GM18951 (cell line): ENCODE results near the gene KCNG4.

Experiments
- POLR2A ChIP-seq: IDR thresholded peaks from 4 replicates; pipeline ENCODE4 v1.6.1; 2011; ENCODE audit warnings: mild to moderate bottlenecking; ENCODE audit not compliant: insufficient read length, insufficient read depth; ENCODE audit errors: extremely low read depth
- in situ Hi-C: fragments of 300-500 bp; cut with MboI; formaldehyde crosslinking; loops from one replicate; pipeline ENCODE4 v1.12.0; 2022; ENCODE audit warnings: low sequenced_read_pairs, mixed read lengths, inconsistent platforms; ENCODE audit not compliant: unreplicated experiment

Gene KCNG4

DNA sequence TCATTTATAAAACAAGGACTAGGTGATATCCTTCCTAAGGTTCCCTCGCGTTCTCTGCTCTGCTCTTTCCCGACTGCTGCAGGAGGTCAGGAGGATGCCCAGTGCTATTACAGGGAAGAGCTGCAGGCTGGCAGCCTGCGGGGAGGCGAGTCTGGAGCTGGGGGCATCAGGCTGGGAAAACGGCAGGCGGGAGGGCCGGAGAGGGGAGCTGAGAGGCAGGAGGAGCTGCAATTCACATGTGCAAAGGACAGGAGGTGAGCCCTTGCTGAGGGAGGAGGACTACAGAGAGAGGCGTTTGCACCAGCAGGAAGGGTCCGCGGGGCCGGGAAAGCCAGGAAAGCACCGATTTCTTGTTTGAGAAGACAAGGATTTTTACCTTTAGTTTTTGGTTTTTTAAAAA lies 40.7 kb downstream of the KCNG4 start:
- in situ Hi-C loops = loop anchor here (25.0 kb wide), 1 partner anchor 237 kb away; the partner anchor contains the start of genes NECAB2 and OSGIN1
- no peak for TF ChIP-seq POLR2A

DNA sequence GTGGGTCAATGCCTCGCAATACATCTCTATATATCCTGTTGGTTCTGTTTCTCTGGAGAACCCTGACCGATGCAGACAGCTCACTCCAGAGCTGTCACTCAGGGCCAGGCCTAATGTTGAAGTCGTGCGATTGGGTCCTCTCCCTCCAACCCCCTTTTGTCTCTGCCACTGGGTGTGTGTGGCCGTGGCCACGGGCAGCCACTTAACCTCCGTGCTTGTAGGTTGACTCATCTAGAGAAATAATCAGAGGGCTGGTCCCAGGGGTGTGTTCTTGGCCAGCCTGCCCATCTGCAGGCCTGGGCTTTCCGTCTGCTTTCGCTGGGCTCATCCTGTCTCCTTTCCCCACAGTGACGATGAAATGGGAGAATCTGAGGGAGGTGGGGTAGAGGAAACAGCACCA lies 41.4 kb downstream of the KCNG4 start:
- no peak for TF ChIP-seq POLR2A
- in situ Hi-C loops = loop anchor here (25.0 kb wide), 1 partner anchor 236 kb away; the partner anchor contains the start of genes NECAB2 and OSGIN1

DNA sequence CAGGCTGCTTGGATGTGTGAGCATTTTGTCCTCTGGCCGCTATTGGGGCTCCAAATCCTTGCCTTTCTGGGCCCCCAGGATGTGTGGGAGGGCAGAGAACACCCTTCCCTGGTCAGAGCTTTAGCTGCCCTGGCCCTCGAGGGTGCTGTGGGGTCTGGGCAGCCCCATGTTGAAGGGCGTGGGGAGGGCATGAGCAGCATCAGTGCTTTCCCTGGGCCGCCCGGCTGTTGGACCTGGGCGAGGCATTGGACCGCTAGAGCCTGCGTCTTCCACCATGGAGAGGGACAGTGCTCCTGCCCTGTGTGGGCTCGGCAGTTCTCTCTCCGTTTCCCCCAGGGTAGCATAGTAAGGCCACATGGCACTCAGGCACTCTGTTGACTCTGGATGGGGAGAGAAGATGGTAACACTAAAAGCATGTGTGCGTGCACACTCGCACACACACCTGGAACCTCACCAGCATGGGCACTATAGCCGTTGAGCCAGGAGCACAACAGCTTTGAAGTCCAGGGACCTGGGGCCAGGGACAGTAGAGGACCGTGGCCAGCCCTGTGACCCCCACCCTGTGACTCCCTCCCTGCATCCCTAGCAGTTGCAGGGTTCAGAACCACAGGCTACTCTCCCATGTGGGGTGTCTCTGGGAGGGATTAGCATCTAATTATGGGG lies 42.2 kb downstream of the KCNG4 start:
- in situ Hi-C loops = loop anchor here (25.0 kb wide), 1 partner anchor 235 kb away; the partner anchor contains the start of genes NECAB2 and OSGIN1
- no peak for TF ChIP-seq POLR2A

DNA sequence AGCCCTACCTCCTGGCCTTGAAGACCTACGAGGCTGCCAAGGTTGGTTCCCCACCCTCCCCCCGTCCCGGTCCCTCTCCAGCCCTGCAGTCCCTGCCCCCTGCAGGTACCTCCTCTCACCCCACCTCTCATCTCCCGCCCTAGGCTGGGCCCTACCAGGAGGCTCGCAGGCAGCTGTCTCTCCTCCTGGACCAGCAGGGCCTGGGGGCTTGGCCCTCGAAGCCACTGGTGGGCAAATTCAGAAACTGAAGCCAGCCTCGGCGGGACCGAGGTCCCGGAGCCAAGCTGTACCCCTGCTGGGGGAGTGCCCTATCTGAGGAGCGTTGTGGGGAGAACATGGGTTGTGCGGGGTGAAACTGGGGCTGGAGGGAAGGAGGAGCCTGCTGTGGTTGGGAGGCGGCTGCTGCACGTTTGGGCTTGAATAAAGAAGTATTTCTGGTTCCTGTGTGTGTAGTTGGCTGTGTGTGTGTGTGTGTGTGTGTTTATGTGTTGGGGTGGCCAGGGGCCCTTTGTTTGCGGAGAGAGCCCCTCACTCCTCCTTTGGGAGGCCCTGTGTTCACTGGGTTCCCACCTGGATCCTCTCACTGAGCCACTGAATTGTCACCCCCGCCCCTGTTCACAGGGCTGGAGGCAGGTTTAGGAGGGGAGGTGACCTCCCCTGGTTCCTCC lies 43.0 kb downstream of the KCNG4 start:
- in situ Hi-C loops = loop anchor here (25.0 kb wide), 1 partner anchor 235 kb away; the partner anchor contains the start of genes NECAB2 and OSGIN1
- no peak for TF ChIP-seq POLR2A

DNA sequence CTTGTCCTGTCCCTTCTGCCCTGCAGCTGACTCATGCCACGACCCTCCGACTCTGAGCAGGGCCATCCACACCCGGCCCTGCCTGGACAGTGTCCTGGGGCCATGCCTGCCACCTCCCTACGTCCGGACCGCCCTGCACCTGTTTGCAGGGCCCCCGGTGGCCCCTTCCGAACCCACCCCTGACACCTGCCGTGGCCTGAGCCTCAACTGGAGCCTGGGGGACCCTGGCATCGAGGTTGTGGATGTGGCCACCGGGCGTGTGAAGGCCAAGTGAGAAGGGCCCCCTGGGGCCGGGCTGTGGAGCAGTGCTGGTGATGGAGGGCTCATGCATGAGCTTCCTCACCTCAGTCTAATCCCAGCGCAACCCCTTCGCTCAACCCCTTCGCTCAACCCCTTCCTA lies 43.7 kb downstream of the KCNG4 start:
- in situ Hi-C loops = loop anchor here (25.0 kb wide), 1 partner anchor 234 kb away; the partner anchor contains the start of genes NECAB2 and OSGIN1
- no peak for TF ChIP-seq POLR2A

DNA sequence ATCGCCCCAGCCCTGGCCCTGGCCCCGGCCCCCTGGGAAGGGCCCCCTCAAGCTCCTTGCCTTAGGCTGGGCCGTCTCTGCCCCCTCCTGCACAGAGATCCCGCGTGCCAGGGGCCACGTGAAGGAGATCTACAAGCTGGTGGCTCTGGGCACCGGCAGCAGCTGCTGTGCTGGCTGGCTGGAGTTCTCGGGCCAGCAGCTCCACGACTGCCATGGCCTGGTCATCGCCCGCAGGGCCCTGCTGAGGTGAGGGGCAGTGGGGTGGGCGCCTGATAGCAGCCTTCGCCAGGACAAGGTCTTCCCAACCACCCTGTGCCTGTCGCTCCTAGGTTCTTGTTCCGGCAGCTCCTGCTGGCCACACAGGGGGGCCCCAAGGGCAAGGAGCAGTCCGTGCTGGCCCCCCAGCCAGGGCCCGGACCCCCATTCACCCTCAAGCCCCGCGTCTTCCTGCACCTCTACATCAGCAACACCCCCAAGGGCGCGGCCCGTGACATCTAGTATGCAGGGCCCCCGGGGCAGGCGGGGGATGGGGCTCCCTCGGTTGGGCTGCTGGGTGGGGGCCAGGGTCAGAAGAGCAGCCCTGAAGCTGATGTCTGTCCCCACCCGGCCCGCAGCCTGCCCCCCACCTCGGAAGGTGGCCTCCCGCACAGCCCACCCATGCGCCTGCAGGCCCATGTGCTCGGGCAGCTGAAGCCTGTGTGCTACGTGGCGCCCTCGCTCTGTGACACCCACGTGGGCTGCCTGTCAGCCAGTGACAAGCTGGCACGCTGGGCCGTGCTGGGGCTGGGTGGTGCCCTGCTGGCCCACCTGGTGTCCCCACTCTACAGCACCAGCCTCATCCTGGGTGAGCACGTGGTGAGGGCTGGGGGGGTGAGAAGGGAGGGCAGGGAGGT lies 44.4 kb downstream of the KCNG4 start:
- in situ Hi-C loops = loop anchor here (25.0 kb wide), 1 partner anchor 233 kb away; the partner anchor contains the start of genes NECAB2 and OSGIN1

DNA sequence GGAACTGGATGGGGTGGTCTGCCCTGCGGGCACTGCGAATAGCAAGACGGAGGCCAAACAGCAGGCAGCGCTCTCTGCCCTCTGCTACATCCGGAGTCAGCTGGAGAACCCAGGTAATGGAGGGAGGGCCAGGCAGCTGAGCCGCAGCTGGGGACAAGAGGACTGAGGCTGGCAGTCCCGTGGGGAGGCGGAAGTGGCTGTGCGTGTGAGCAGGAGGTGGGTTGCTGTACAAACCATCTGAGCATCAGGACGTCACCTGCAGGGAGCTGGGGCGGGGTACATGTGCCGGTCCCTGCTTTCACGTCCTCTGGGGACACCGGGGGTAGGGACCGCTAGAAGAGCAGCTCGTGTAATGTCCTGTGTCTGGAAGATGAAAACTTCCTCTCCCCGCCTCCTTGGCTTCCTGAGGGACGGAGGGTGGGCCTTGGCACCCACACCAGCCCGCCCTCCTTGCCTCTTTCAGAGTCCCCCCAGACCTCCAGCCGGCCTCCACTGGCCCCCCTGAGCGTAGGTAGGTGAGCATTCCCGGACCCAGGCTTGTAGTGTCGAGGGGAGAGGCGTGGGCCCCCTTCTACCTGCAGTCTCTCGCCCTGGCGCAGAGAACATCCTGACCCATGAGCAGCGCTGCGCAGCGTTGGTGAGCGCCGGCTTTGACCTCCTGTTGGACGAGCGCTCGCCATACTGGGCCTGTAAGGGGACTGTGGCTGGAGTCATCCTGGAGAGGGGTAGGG lies 45.2 kb downstream of the KCNG4 start:
- in situ Hi-C loops = loop anchor here (25.0 kb wide), 1 partner anchor 232 kb away; the partner anchor contains the start of genes NECAB2 and OSGIN1
- TF ChIP-seq POLR2A = no peak

More for the DNA sequence above, 44.4 kb downstream of the KCNG4 start:
- no peak for TF ChIP-seq POLR2A

DNA sequence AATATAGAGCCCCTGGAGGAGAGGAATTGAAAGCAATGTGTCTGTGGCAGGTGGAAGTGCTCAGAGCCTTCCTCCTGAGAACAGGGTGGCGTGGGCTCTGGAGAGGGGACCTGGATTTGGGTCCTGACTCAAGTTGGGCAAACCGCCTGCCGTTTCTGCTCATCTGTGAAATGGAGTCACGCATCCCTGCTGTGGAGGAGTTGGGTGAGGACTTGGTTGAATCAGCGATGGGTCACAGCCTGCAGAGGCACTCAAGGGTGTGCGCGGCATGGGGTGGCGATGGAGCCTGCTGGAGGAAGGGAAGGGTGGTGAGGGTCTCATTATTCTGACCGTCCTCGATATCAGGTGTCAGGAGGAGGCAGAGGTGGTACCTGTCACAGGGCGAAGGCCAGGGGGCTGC lies 45.8 kb downstream of the KCNG4 start:
- TF ChIP-seq POLR2A = no peak
- in situ Hi-C loops = loop anchor here (25.0 kb wide), 1 partner anchor 232 kb away; the partner anchor contains the start of genes NECAB2 and OSGIN1

DNA sequence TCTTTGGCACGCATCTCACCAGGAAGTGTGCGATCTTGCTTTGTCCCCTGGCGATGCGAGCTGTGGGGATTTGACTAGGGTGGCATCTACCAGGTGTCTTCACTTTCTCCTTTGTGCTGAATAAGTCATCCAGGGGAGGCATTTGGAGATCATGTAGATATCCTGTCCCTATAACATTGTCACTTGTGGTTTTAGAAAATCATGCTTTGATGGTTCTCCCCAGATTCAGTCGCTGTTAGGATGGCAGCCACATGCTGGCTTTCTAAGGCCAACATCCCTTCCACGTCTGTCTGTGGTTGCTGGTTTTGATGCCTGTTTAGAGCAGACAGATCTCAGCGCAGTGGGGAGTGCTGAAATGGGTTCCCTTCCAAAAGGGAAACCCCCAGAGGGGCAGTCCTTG lies 46.3 kb downstream of the KCNG4 start:
- in situ Hi-C loops = loop anchor here (25.0 kb wide), 1 partner anchor 231 kb away; the partner anchor contains the start of genes NECAB2 and OSGIN1

DNA sequence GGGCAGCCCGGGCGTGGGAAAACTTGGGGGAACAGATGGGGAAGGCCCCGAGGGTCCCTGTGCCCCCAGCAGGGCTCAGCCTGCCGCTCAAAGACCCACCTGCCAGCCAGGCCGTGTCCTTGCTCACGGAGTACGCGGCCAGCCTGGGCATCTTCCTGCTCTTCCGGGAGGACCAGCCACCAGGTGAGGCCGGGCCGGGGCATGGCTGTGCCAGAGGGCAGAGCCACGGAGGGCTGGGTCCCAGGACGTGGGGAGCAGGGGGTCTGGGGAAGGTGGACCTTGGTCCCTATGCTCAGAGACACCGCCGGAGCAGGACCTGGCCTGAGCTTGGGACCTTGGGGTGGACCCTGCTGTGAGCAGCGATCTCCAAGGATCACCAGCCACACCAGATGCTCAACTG lies 48.3 kb downstream of the KCNG4 start:
- in situ Hi-C loops = loop anchor here (25.0 kb wide), 1 partner anchor 229 kb away; the partner anchor contains the start of genes NECAB2 and OSGIN1
- no peak for TF ChIP-seq POLR2A

More for the DNA sequence above, 46.3 kb downstream of the KCNG4 start:
- TF ChIP-seq POLR2A = no peak

DNA sequence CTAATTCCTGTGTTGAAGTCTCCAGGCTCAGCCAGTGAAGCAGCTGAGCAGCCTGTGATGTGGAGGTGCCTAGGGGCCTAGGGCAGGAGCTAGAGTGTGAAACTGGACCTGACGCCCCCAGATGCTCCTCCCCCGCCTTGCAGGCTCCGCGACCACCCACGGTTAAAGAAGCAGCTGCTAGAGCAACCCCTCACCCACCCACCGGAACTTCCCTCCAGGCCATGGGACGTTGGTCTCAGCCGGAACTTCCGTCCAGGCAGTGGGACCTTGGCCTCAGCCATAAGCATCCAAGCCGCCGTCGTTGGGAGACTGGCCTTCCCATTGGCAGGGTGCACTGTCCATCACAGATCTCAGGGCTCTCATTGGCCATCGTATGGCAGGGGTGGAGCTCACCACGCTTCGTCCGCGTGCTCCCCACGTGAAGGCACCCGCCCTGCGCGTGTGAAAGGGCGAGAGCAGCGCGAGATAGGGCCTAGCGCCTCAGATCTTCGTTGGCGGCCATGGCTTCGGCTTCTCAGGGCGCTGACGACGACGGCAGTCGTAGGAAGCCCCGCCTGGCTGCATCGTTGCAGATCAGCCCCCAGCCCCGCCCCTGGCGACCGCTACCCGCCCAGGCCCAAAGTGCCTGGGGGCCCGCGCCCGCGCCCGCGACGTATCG lies 49.0 kb downstream of the KCNG4 start, which contains the start of gene ADAD2:
ADAD2 (plus strand) TSS at position 427 of the 658 bp plus-strand sequence; CDS start at position 501, 74 bp downstream.
- in situ Hi-C loops = loop anchor here (25.0 kb wide), 1 partner anchor 229 kb away; the partner anchor contains the start of genes NECAB2 and OSGIN1
- no peak for TF ChIP-seq POLR2A
